Adrenal gland (tissue), 5 donors: Measurements from ENCODE around the gene PMIS2.

ENCODE experiments used
- POLR2A ChIP-seq, 2 donors: fragments of 450-650 bp; IDR thresholded peaks; one replicate each; pipeline ENCODE4 v1.6.1; 2017; ENCODE audit warnings: antibody characterized with exemption in 2 of 2, mild to moderate bottlenecking in 2 of 2, moderate library complexity in 1 of 2
- TF ChIP-seq, protein P1 (sequence below), 6 experiments: fragments of 450-650 bp in 4 of 6; fragments of 200-600 bp in 2 of 6; sonication (generic) in 1 of 6; IDR thresholded peaks; 1 replicate in 5 of 6; 2 replicates in 1 of 6; pipeline versions ENCODE4 v1.5.1 to v1.8.0; 2016 to 2021; ENCODE audit warnings: antibody characterized with exemption in 6 of 6, mild to moderate bottlenecking in 2 of 6, moderate library complexity in 1 of 6
- donor health status: DM: no; HTN: no; CAD: no.

DNA sequence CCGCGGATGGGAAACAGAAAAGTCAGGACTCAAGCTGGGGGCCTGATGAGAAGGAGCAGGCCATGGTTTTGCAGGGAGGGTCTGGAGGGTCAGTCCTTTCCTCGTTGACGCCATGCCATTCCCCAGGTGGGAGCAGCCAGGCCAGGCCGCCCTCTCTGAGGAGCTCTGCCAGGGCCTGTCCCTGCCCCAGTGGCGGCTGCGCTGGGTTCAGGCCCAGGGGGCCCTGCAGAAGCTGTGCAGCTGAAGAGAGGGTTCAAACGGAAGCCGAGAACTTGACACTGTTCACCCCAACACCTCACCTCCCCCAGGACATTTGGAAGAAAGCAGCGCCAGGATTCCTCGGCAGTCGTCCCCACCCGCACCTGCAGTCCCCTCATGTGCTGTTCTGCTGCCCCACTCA, 36.8 kb downstream of the PMIS2 start:
- no peak for TF ChIP-seq POLR2A (IDR thresholded peaks at IDR 0.05)
- TF ChIP-seq, protein P1, sequence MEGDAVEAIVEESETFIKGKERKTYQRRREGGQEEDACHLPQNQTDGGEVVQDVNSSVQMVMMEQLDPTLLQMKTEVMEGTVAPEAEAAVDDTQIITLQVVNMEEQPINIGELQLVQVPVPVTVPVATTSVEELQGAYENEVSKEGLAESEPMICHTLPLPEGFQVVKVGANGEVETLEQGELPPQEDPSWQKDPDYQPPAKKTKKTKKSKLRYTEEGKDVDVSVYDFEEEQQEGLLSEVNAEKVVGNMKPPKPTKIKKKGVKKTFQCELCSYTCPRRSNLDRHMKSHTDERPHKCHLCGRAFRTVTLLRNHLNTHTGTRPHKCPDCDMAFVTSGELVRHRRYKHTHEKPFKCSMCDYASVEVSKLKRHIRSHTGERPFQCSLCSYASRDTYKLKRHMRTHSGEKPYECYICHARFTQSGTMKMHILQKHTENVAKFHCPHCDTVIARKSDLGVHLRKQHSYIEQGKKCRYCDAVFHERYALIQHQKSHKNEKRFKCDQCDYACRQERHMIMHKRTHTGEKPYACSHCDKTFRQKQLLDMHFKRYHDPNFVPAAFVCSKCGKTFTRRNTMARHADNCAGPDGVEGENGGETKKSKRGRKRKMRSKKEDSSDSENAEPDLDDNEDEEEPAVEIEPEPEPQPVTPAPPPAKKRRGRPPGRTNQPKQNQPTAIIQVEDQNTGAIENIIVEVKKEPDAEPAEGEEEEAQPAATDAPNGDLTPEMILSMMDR (IDR thresholded peaks at IDR 0.05): no peak
